H1 (cell line): ENCODE measurements around the gene UPF2. TPM values are rescaled to one million over a fixed set of nuclear protein-coding genes. Genes with fewer than 3 reads are reported as not detected.

Experiments
- CTCF ChIA-PET: fragments of 300-600 bp; sonication (Branson Sonifier 250); formaldehyde crosslinking; loops from one replicate; lab custom pipeline; 2021; ENCODE audit not compliant: partially characterized antibody; lab: Charles Lee
- POLR2A ChIA-PET: fragments of 300-600 bp; sonication (Branson Sonifier 250); formaldehyde crosslinking; loops from one replicate; lab custom pipeline; 2021; ENCODE audit warnings: inconsistent platforms; ENCODE audit not compliant: partially characterized antibody; lab: Charles Lee
- DNase-seq, 2 experiments: peaks; one replicate each; pipeline versions ENCODE4 v3.0.0 to v3.0.0-alpha.2; 2010 to 2022; ENCODE audit warnings: low spot score in 2 of 2, low read depth in 1 of 2, mixed read lengths in 1 of 2
- FAIRE-seq: peaks from 2 replicates; lab custom pipeline; 2011; peaks lifted over from hg19 to GRCh38; lab: Jason Lieb, UNC
- H2AFZ ChIP-seq: 2 replicates; pipeline ENCODE4 v1.8.1; 2012; ENCODE audit warnings: low read length, inconsistent platforms
- H2AK5ac ChIP-seq: 2 replicates; pipeline ENCODE4 v1.6.1; 2013; ENCODE audit warnings: low read depth, low read length
- H2BK120ac ChIP-seq: replicated peaks from 2 replicates; pipeline ENCODE3; 2013; ENCODE audit warnings: low read depth, low read length, inconsistent platforms
- H2BK12ac ChIP-seq: 2 replicates; pipeline ENCODE4 v1.6.1; 2013; ENCODE audit warnings: low read depth, low read length
- H2BK15ac ChIP-seq: 2 replicates; pipeline ENCODE4 v1.6.1; 2013; ENCODE audit warnings: low read length
- H2BK20ac ChIP-seq: 2 replicates; pipeline ENCODE4 v1.6.1; 2013; ENCODE audit warnings: low read length
- H2BK5ac ChIP-seq: 2 replicates; pipeline ENCODE4 v1.6.1; 2013; ENCODE audit warnings: low read depth, low read length
- H3K14ac ChIP-seq: 2 replicates; pipeline ENCODE4 v1.6.1; 2013; ENCODE audit warnings: inconsistent platforms; ENCODE audit not compliant: insufficient read length
- H3K18ac ChIP-seq: 2 replicates; pipeline ENCODE4 v1.6.1; 2013; ENCODE audit warnings: low read length; ENCODE audit errors: extremely low read depth
- H3K23ac ChIP-seq: 2 replicates; pipeline ENCODE4 v1.6.1; 2013; ENCODE audit warnings: inconsistent platforms; ENCODE audit not compliant: insufficient read length
- H3K23me2 ChIP-seq: 2 replicates; pipeline ENCODE4 v1.6.1; 2013; ENCODE audit warnings: low read depth, low read length
- H3K27ac ChIP-seq: 2 replicates; pipeline ENCODE4 v1.6.1; 2011; ENCODE audit warnings: low read depth, low read length, inconsistent platforms
- H3K27me3 ChIP-seq, 4 experiments: replicated peaks in 1 of 4; 1 replicate in 1 of 4; 2 replicates in 3 of 4; pipeline versions ENCODE4 v1.6.1 to v1.8.1; 2011 to 2013; ENCODE audit warnings: low read length in 3 of 4, mild to moderate bottlenecking in 3 of 4, inconsistent platforms in 2 of 4, mixed read lengths in 2 of 4, moderate library complexity in 1 of 4; ENCODE audit not compliant: control insufficient read depth in 3 of 4, insufficient read depth in 3 of 4; ENCODE audit errors: extremely low read depth in 1 of 4
- H3K36me3 ChIP-seq, 4 experiments: 2 replicates each; pipeline versions ENCODE4 v1.6.1 to v1.8.1; 2011 to 2013; ENCODE audit warnings: mild to moderate bottlenecking in 4 of 4, low read length in 3 of 4, moderate library complexity in 2 of 4, control low read depth in 1 of 4, inconsistent platforms in 1 of 4; ENCODE audit not compliant: insufficient read depth in 4 of 4, control insufficient read depth in 2 of 4
- H3K4ac ChIP-seq: replicated peaks from 2 replicates; pipeline ENCODE3; 2013; ENCODE audit warnings: low read length, low read depth, mixed read lengths, inconsistent platforms; ENCODE audit not compliant: insufficient read length
- H3K4me1 ChIP-seq, 4 experiments: replicated peaks in 1 of 4; 1 replicate in 1 of 4; 2 replicates in 3 of 4; pipeline versions ENCODE4 v1.6.1 to v1.8.1; 2011 to 2013; ENCODE audit warnings: low read length in 3 of 4, inconsistent platforms in 2 of 4, mixed read lengths in 1 of 4; ENCODE audit not compliant: insufficient read depth in 4 of 4, control insufficient read depth in 3 of 4
- H3K4me2 ChIP-seq, 2 experiments: 2 replicates each; pipeline versions ENCODE4 v1.6.1 to v1.8.1; 2011 to 2013; ENCODE audit warnings: low read depth in 2 of 2, low read length in 2 of 2, control low read depth in 1 of 2, inconsistent platforms in 1 of 2, mild to moderate bottlenecking in 1 of 2; ENCODE audit not compliant: insufficient read depth in 1 of 2
- H3K4me3 ChIP-seq, 4 experiments: fragments of 200-600, 300-600 bp in 1 of 4; sonication (generic), shearing (Covaris generic), sonication (Bioruptor Twin) in 1 of 4; 2 replicates each; pipeline versions ENCODE4 v1.5.1 to v1.8.1; 2011 to 2016; ENCODE audit warnings: low read length in 4 of 4, low read depth in 3 of 4, control low read depth in 2 of 4, inconsistent platforms in 2 of 4, mild to moderate bottlenecking in 2 of 4, mixed read lengths in 1 of 4, moderate library complexity in 1 of 4; ENCODE audit not compliant: insufficient read depth in 2 of 4; ENCODE audit errors: extremely low read depth in 1 of 4
- H3K56ac ChIP-seq: replicated peaks from 2 replicates; pipeline ENCODE3; 2013; ENCODE audit warnings: low read depth, mild to moderate bottlenecking, mixed read lengths, low read length, inconsistent platforms; ENCODE audit not compliant: insufficient read length
- H3K79me1 ChIP-seq: 2 replicates; pipeline ENCODE4 v1.6.1; 2013; ENCODE audit warnings: low read depth, low read length, control low read depth
- H3K79me2 ChIP-seq, 2 experiments: 2 replicates each; pipeline versions ENCODE4 v1.6.1 to v1.8.1; 2012 to 2013; ENCODE audit warnings: low read length in 2 of 2, mild to moderate bottlenecking in 2 of 2, inconsistent platforms in 1 of 2; ENCODE audit not compliant: insufficient read depth in 2 of 2, control insufficient read depth in 1 of 2
- H3K9ac ChIP-seq, 4 experiments: replicated peaks in 1 of 4; 1 replicate in 1 of 4; 2 replicates in 3 of 4; pipeline versions ENCODE4 v1.6.1 to v1.8.1; 2011 to 2013; ENCODE audit warnings: low read depth in 3 of 4, low read length in 3 of 4, control low read depth in 2 of 4, mild to moderate bottlenecking in 2 of 4, moderate library complexity in 2 of 4, inconsistent platforms in 1 of 4; ENCODE audit errors: extremely low read depth in 1 of 4
- H3K9me3 ChIP-seq, 2 experiments: 2 replicates each; pipeline versions ENCODE4 v1.6.1 to v1.8.1; 2012 to 2013; ENCODE audit warnings: mild to moderate bottlenecking in 2 of 2, moderate library complexity in 2 of 2, control low read depth in 1 of 2, inconsistent platforms in 1 of 2, low read depth in 1 of 2, low read length in 1 of 2, mixed read lengths in 1 of 2; ENCODE audit not compliant: insufficient read depth in 2 of 2
- H4K20me1 ChIP-seq, 2 experiments: replicated peaks in 1 of 2; 2 replicates each; pipeline versions ENCODE3 to v1.8.1; 2011 to 2013; ENCODE audit warnings: inconsistent platforms in 2 of 2, low read length in 2 of 2, mild to moderate bottlenecking in 1 of 2; ENCODE audit not compliant: insufficient read depth in 2 of 2, control insufficient read depth in 1 of 2
- H4K5ac ChIP-seq: 2 replicates; pipeline ENCODE4 v1.6.1; 2013; ENCODE audit warnings: low read length, low read depth, mixed read lengths, inconsistent platforms; ENCODE audit not compliant: insufficient read length
- H4K8ac ChIP-seq: 2 replicates; pipeline ENCODE4 v1.8.0; 2013; ENCODE audit warnings: mild to moderate bottlenecking, moderate library complexity, low read length, inconsistent platforms; ENCODE audit not compliant: insufficient read depth; ENCODE audit errors: extremely low read depth
- H4K91ac ChIP-seq: replicated peaks from 2 replicates; pipeline ENCODE3; 2013; ENCODE audit warnings: low read length, mixed read lengths, inconsistent platforms; ENCODE audit not compliant: insufficient read length
- HDAC6 ChIP-seq: IDR thresholded peaks from one replicate; pipeline ENCODE4 v1.7.1; 2012; ENCODE audit warnings: low read depth, mild to moderate bottlenecking, inconsistent platforms, low read length, moderate library complexity
- RNF2 ChIP-seq: fragments of 200-900, 300-1000 bp; sonication (generic); IDR thresholded peaks from 2 replicates; pipeline ENCODE4 v1.7.1; 2016; ENCODE audit warnings: borderline replicate concordance, low read depth, mild to moderate bottlenecking, antibody characterized with exemption, low read length; ENCODE audit not compliant: poor library complexity, severe bottlenecking; ENCODE audit errors: missing control alignments
- SUZ12 ChIP-seq: fragments of 200-600 bp; sonication (generic); IDR thresholded peaks from 2 replicates; pipeline ENCODE4 v1.6.1; 2012; ENCODE audit warnings: mild to moderate bottlenecking, inconsistent platforms, low read length, moderate library complexity, mixed read lengths
- WGBS, 2 experiments: shearing (Covaris generic) in 1 of 2; methylation state at CpG; one replicate each; pipeline versions ENCODE4 v1.1.6 to v1.1.7; 2013 to 2015; ENCODE audit warnings: low lambda C conversion rate in 2 of 2, mixed read lengths in 2 of 2, inconsistent platforms in 1 of 2, low coverage in 1 of 2, missing lambda C conversion rate in 1 of 2; ENCODE audit not compliant: insufficient replicate concordance in 2 of 2, insufficient coverage in 1 of 2, insufficient read length in 1 of 2; ENCODE audit errors: extremely low coverage in 1 of 2, missing lambda C conversion rate in 1 of 2; 5-methylcytosine and 5-hydroxymethylcytosine counted together
- polyA plus RNA-seq, 7 experiments: library from polyadenylated mRNA; depleted of rRNA in 3 of 7; stranded (reverse) in 5 of 7; unstranded in 2 of 7; fragments of >200 nt in 5 of 7; fragments of 200-250 nt in 2 of 7; gene quantifications; 1 replicate in 5 of 7; 2 replicates in 1 of 7; 4 replicates in 1 of 7; pipeline versions ENCODE4 v1.2.1 to v1.2.3, GENCODE V29; 2011 to 2013; ENCODE audit warnings: missing spikeins in 2 of 7, mixed read lengths in 2 of 7
- total RNA-seq: library from RNA; stranded (reverse); fragmentation: NEBNext Ultra II Directional; extraction: Animal tissue kit (Norgen Biotek cat#: 25700); gene quantifications from 2 replicates; pipeline ENCODE4 v1.2.1, GENCODE V29; 2021

UPF2 gene
- total and polyA plus RNA-seq, 2 of the 8 experiments (the other 6 are each of a cell fraction or from before 2014, with no cell fraction given), result 6.2 to 32.8 TPM

- Histone ChIP-seq H3K4ac (no peak overlapping the region), H4K8ac (no peak overlapping the region), H2BK12ac (no peak overlapping the region), H3K79me1 (no peaks in the 10 kb centered on the region), H2BK120ac (peak overlapping the region; percentile 62), H3K9me3 (no peaks in the 10 kb centered on the region), H3K4me1 (peaks cover 4 to 24% (median 16%) of the 10 kb centered on the region in 4 experiments), H3K4me2 (no peak overlapping the region), H3K27me3 (no peaks in the 10 kb centered on the region), H3K36me3 (peaks cover 2 to 37% (median 22%) of the 10 kb centered on the region in 4 experiments; a peak in 6 of 8 replicates), H3K27ac (no peak overlapping the region), H3K18ac (no peak overlapping the region), H3K23me2 (no peaks in the 10 kb centered on the region; the same call in 1 of the 2 replicates), H3K56ac (no peak overlapping the region), H2AK5ac (no peak overlapping the region), H3K79me2 (no peaks in the 10 kb centered on the region), H2AFZ (no peak overlapping the region), H2BK5ac (no peak overlapping the region), H3K4me3 (no peak overlapping the region), H3K9ac (no peak overlapping the region), H2BK20ac (no peak overlapping the region), H2BK15ac (no peak overlapping the region), H3K23ac (no peak overlapping the region), H4K20me1 (no peaks in the 10 kb centered on the region), H3K14ac (no peak overlapping the region), H4K91ac (no peak overlapping the region), H4K5ac (no peak overlapping the region)
- ChIA-PET CTCF (interaction anchor here (0.7 to 1.2 kb wide), 3 partner anchors 9 to 114 kb away, joined by 3 read pairs; no protein-coding TSS in a partner anchor), POLR2A (no interaction called here)
- DNase-seq (no peak), FAIRE-seq (no peak)
- no peak for TF ChIP-seq SUZ12
- no peak for TF ChIP-seq HDAC6
- TF ChIP-seq RNF2, result no peak
- WGBS, 2 experiments, result 74% methylated on average over 3 of the region's 3 CpGs; no CpG with 5 or more reads in 1 of the 2 experiments
Measured at GRCh38 chr10:11933577-11934223, 108.9 kb downstream of the UPF2 start.
